Measurements from ENCODE around the gene SPECC1L.

The SPECC1L gene

DNA sequence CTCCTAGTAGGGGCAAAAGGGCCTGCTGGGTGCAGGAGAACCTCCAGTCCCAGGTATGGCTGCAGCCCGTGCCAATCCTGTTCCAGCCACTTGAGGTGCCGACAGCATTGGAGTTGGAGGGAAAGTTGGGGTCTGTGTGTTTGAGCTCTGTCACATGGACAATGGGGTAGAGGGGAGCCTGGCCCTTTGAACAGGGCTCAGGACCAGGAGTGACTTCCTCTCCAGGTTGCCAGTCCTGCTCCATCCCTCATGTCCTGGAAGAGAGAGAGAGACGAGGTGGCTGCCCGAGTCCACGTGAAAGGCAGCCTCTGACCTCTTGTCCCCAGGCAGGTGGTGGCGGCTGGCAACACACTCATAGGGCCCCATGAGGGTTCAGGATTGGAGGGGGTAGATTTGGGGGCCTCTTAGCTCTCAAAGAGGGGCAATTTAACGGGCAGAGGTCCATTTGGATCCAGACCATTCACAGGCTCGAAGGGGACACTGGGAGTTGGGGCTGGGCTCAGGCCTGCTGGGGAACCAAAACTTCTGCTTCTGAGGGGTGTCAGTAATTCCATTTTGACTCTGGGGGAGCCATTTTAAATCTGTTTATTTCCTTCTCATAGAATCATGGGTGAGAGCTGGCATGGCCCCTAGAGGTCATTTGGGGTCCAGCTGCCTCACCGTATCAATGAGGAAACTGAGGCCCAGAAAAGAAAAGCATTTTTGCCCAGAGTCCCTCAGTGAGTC, 160.8 kb downstream of the SPECC1L start:
- Histone ChIP-seq H3K79me2 (ENCODE audit: insufficient read depth, low read length) (peaks cover 50% of the 10 kb centered on the region), H3K9ac (ENCODE audit: low read depth, low read length) (no peak overlapping the region; the same call in 1 of the 2 replicates), H3K36me3 (ENCODE audit: insufficient read depth, low read length) (peaks cover 16% of the 10 kb centered on the region), H2AFZ (ENCODE audit: low read depth, low read length) (no peak overlapping the region), H3K9me3 (ENCODE audit: insufficient read depth, low read length, severe bottlenecking) (no peaks in the 10 kb centered on the region), H3K4me1 (ENCODE audit: insufficient read depth, low read length) (peaks cover 100% of the 10 kb centered on the region), H3K4me3 (ENCODE audit: low read depth in 1 of 2, low read length in 2 of 2) (no peak overlapping the region), H3K27ac (ENCODE audit: low read length) (peak overlapping the region; percentile 95), H3K27me3 (ENCODE audit: insufficient read depth, low read length, poor library complexity) (no peaks in the 10 kb centered on the region), H4K20me1 (ENCODE audit: insufficient read depth, low read length) (peaks cover 4% of the 10 kb centered on the region; the same call in 1 of the 2 replicates), H3K4me2 (ENCODE audit: insufficient read depth, low read length) (no peak overlapping the region)
- TF ChIP-seq, protein P1, sequence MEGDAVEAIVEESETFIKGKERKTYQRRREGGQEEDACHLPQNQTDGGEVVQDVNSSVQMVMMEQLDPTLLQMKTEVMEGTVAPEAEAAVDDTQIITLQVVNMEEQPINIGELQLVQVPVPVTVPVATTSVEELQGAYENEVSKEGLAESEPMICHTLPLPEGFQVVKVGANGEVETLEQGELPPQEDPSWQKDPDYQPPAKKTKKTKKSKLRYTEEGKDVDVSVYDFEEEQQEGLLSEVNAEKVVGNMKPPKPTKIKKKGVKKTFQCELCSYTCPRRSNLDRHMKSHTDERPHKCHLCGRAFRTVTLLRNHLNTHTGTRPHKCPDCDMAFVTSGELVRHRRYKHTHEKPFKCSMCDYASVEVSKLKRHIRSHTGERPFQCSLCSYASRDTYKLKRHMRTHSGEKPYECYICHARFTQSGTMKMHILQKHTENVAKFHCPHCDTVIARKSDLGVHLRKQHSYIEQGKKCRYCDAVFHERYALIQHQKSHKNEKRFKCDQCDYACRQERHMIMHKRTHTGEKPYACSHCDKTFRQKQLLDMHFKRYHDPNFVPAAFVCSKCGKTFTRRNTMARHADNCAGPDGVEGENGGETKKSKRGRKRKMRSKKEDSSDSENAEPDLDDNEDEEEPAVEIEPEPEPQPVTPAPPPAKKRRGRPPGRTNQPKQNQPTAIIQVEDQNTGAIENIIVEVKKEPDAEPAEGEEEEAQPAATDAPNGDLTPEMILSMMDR (IDR thresholded peaks at IDR 0.05; ENCODE audit: borderline replicate concordance, extremely low read depth, low read length, poor library complexity, severe bottlenecking): no peak
- no peak for TF ChIP-seq EZH2 (IDR thresholded peaks at IDR 0.05; ENCODE audit: borderline replicate concordance, low read depth, low read length, severe bottlenecking)
- no peak for DNase-seq
- ATAC-seq (ENCODE audit: insufficient read depth, low read depth): no peak

DNA sequence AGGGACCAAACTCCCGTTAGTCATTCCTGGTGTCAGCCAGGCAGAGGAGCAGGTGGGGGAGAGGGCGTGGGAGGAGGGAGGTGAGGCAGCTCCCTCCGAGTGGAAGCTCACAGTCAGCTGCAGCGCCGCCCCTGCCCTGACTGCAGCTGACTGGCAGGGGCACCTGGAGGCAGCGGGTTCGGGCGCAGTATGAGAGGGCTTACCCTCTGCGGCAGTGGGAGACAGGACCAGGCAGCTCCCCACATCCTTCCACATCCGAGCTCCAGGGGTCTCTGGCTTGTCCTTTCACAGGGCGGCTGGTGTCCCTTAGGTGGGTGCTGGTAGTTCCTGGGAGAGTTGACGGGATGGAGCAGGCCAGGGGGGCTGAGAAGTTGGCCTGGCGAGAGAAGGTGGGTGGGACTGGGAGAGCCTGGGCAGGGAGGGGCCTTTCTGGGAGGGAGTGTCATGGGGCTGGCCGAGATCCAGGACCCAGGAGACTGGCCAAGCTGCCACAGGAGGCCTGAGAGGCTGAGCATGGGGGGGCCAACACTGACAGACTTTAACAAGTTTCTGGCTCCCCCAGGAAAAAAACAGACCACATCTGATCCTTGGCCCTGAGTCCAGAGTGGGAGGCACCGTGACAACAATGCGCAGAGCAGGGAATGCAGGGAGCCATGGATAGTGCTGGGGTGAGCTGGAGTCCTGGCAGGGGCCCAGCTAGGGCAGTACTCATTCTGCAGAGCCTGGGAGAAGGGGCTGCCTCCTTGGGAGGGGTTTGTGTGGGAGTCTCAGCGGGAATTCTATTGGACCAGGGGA, 161.6 kb downstream of the SPECC1L start:
- TF ChIP-seq, protein P1 (IDR thresholded peaks at IDR 0.05; ENCODE audit: borderline replicate concordance, extremely low read depth, low read length, poor library complexity, severe bottlenecking): no peak
- no peak for TF ChIP-seq EZH2 (IDR thresholded peaks at IDR 0.05; ENCODE audit: borderline replicate concordance, low read depth, low read length, severe bottlenecking)
- Histone ChIP-seq H3K27me3 (ENCODE audit: insufficient read depth, low read length, poor library complexity) (no peaks in the 10 kb centered on the region), H3K36me3 (ENCODE audit: insufficient read depth, low read length) (peaks cover 16% of the 10 kb centered on the region), H4K20me1 (ENCODE audit: insufficient read depth, low read length) (peaks cover 4% of the 10 kb centered on the region; the same call in 1 of the 2 replicates), H3K4me3 (ENCODE audit: low read depth in 1 of 2, low read length in 2 of 2) (no peak overlapping the region), H3K9me3 (ENCODE audit: insufficient read depth, low read length, severe bottlenecking) (no peaks in the 10 kb centered on the region), H3K4me1 (ENCODE audit: insufficient read depth, low read length) (peaks cover 100% of the 10 kb centered on the region), H2AFZ (ENCODE audit: low read depth, low read length) (no peak overlapping the region), H3K79me2 (ENCODE audit: insufficient read depth, low read length) (peaks cover 52% of the 10 kb centered on the region), H3K4me2 (ENCODE audit: insufficient read depth, low read length) (no peak overlapping the region), H3K9ac (ENCODE audit: low read depth, low read length) (no peak overlapping the region), H3K27ac (ENCODE audit: low read length) (peak overlapping the region; percentile 95)
- DNase-seq (no peak), ATAC-seq (ENCODE audit: insufficient read depth, low read depth) (no peak)

DNA sequence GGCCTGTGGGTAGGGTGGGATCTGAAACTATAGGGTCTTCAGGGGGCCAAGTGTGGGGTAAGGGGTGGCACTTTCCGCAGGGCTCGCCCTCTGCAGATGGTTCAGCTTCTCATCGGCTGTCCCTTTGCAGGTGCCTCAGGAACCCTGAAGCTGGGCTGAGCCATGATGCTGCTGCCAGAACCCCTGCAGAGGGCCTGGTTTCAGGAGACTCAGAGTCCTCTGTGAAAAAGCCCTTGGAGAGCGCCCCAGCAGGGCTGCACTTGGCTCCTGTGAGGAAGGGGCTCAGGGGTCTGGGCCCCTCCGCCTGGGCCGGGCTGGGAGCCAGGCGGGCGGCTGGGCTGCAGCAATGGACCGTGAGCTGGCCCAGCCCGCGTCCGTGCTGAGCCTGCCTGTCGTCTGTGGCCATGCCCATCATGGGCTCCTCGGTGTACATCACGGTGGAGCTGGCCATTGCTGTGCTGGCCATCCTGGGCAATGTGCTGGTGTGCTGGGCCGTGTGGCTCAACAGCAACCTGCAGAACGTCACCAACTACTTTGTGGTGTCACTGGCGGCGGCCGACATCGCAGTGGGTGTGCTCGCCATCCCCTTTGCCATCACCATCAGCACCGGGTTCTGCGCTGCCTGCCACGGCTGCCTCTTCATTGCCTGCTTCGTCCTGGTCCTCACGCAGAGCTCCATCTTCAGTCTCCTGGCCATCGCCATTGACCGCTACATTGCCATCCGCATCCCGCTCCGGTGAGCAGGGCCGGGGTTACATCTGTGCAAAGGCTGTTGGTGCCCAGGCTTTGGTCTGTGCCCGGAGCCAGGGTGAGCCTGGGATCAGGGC, 162.6 kb downstream of the SPECC1L start:
- peak overlapping the region; percentile 40 for H3K9ac ChIP-seq (ENCODE audit: low read depth, low read length)

More for the DNA sequence above, 162.6 kb downstream of the SPECC1L start:
- Histone ChIP-seq H3K27ac (ENCODE audit: low read length) (peak overlapping the region; percentile 95), H2AFZ (ENCODE audit: low read depth, low read length) (no peak overlapping the region), H3K4me3 (ENCODE audit: low read depth in 1 of 2, low read length in 2 of 2) (peak overlapping the region in 1 of 2 experiments; percentile 1; a peak in 1 of 4 replicates), H4K20me1 (ENCODE audit: insufficient read depth, low read length) (peaks cover 4% of the 10 kb centered on the region; the same call in 1 of the 2 replicates), H3K27me3 (ENCODE audit: insufficient read depth, low read length, poor library complexity) (no peaks in the 10 kb centered on the region), H3K36me3 (ENCODE audit: insufficient read depth, low read length) (peaks cover 16% of the 10 kb centered on the region), H3K79me2 (ENCODE audit: insufficient read depth, low read length) (peaks cover 52% of the 10 kb centered on the region), H3K9me3 (ENCODE audit: insufficient read depth, low read length, severe bottlenecking) (no peaks in the 10 kb centered on the region), H3K4me1 (ENCODE audit: insufficient read depth, low read length) (peaks cover 100% of the 10 kb centered on the region), H3K4me2 (ENCODE audit: insufficient read depth, low read length) (peak overlapping the region; percentile 41)
- no peak for ATAC-seq (ENCODE audit: insufficient read depth, low read depth)
- DNase-seq: no peak
- TF ChIP-seq EZH2 (IDR thresholded peaks at IDR 0.05; ENCODE audit: borderline replicate concordance, low read depth, low read length, severe bottlenecking): no peak
- TF ChIP-seq, protein P1 (IDR thresholded peaks at IDR 0.05; ENCODE audit: borderline replicate concordance, extremely low read depth, low read length, poor library complexity, severe bottlenecking): no peak
